Astrocyte (in vitro differentiated cells and primary cell): ENCODE data around the gene PPIF.

ENCODE experiments used
- CTCF ChIP-seq: IDR thresholded peaks from 2 replicates; pipeline ENCODE4 v1.5.1; 2011; ENCODE audit warnings: low read depth, mild to moderate bottlenecking, inconsistent platforms, low read length, moderate library complexity; ENCODE audit not compliant: insufficient read depth
- EZH2 ChIP-seq: IDR thresholded peaks from 2 replicates; pipeline ENCODE4 v1.6.1; 2012; ENCODE audit warnings: mild to moderate bottlenecking, low read length, inconsistent platforms; ENCODE audit not compliant: insufficient read depth

GRCh38 chr10:79347226-79347893 is at the start of gene PPIF:
- peak; percentile 55 for TF ChIP-seq CTCF
- no peak for TF ChIP-seq EZH2
